CD4-positive, CD25-positive, alpha-beta regulatory T cell (primary cell): ENCODE data around the gene MACROD2. TPM values are rescaled to one million over a fixed set of nuclear protein-coding genes. Genes with fewer than 3 reads are reported as not detected.

ENCODE experiments used
- ATAC-seq, 2 donors: fragments of 150-1000 bp; cut with Tn5 transposase; one replicate each; pipeline ENCODE4 v1.10.0; 2021; ENCODE audit warnings: low read depth in 2 of 2, moderate number of reproducible peaks in 2 of 2, moderate library complexity in 1 of 2
- DNase-seq, 3 donors: peaks; one replicate each; pipeline versions ENCODE4 v3.0.0 to v3.0.0-alpha.2; 2012 to 2022; ENCODE audit warnings: mixed read lengths in 1 of 3
- H3K27ac ChIP-seq: one replicate; pipeline ENCODE4 v1.7.0; 2013; ENCODE audit warnings: mild to moderate bottlenecking, low read length; ENCODE audit not compliant: insufficient read depth, poor library complexity, severe bottlenecking
- H3K27me3 ChIP-seq: one replicate; pipeline ENCODE4 v1.7.0; 2013; ENCODE audit warnings: low read length; ENCODE audit not compliant: control insufficient read depth, insufficient read depth
- H3K36me3 ChIP-seq: one replicate; pipeline ENCODE4 v1.7.0; 2013; ENCODE audit warnings: mild to moderate bottlenecking, low read length, moderate library complexity; ENCODE audit not compliant: control insufficient read depth, insufficient read depth
- H3K4me1 ChIP-seq: 2 replicates; pipeline ENCODE4 v1.7.0; 2013; ENCODE audit warnings: mild to moderate bottlenecking, low read length; ENCODE audit not compliant: insufficient read depth, control insufficient read depth, poor library complexity, severe bottlenecking
- H3K4me3 ChIP-seq: one replicate; pipeline ENCODE4 v1.7.0; 2013; ENCODE audit warnings: low read depth, mild to moderate bottlenecking, low read length, moderate library complexity
- H3K9me3 ChIP-seq, 2 experiments: 1 replicate in 1 of 2; 2 replicates in 1 of 2; pipeline ENCODE4 v1.7.0; 2013; ENCODE audit warnings: low read length in 2 of 2, mild to moderate bottlenecking in 1 of 2, moderate library complexity in 1 of 2; ENCODE audit not compliant: control insufficient read depth in 2 of 2
- H3K27ac Mint-ChIP-seq, 3 donors: one replicate each; pipeline ENCODE4 v1.8.0; 2020 to 2022; ENCODE audit warnings: mild to moderate bottlenecking in 3 of 3, mixed read lengths in 3 of 3, moderate library complexity in 2 of 3
- H3K27me3 Mint-ChIP-seq: one replicate; pipeline ENCODE4 v1.8.0; 2022; ENCODE audit warnings: mild to moderate bottlenecking, mixed read lengths
- H3K36me3 Mint-ChIP-seq: one replicate; pipeline ENCODE4 v1.8.0; 2020; ENCODE audit warnings: mixed read lengths
- H3K4me1 Mint-ChIP-seq, 4 donors: one replicate each; pipeline ENCODE4 v1.8.0; 2020 to 2022; ENCODE audit warnings: mixed read lengths in 4 of 4, mild to moderate bottlenecking in 1 of 4
- H3K4me3 Mint-ChIP-seq, 4 donors: one replicate each; pipeline ENCODE4 v1.8.0; 2020 to 2022; ENCODE audit warnings: mild to moderate bottlenecking in 4 of 4, mixed read lengths in 4 of 4, moderate library complexity in 3 of 4
- H3K9me3 Mint-ChIP-seq, 7 donors: one replicate each; pipeline ENCODE4 v1.8.0; 2020 to 2022; ENCODE audit warnings: mixed read lengths in 7 of 7, mild to moderate bottlenecking in 3 of 7, moderate library complexity in 2 of 7
- polyA plus RNA-seq, 4 donors: library from polyadenylated mRNA; unstranded; fragments of 300-500 nt; fragmentation: Illumina TruSeq; gene quantifications; one replicate each; pipeline ENCODE4 v1.2.3, GENCODE V29; 2021
- total RNA-seq: library from RNA; stranded (reverse); gene quantifications from one replicate; pipeline ENCODE4 v1.2.3, GENCODE V29; 2022

MACROD2 gene
- total and polyA plus RNA-seq, 5 donors from 2014 or later = 1.4 TPM; not detected in 4

- H3K4me3 ChIP-seq = no peak overlapping the region
- ATAC-seq = no peak
- H3K9me3 ChIP-seq = peaks cover 0 to 3% of the 10 kb centered on the region in 2 experiments
- H3K4me3 Mint-ChIP-seq = no peak overlapping the region
- H3K4me1 ChIP-seq = no peaks in the 10 kb centered on the region
- no peak overlapping the region for H3K27ac Mint-ChIP-seq
- no peaks in the 10 kb centered on the region for H3K27me3 Mint-ChIP-seq
- H3K36me3 ChIP-seq = no peaks in the 10 kb centered on the region
- DNase-seq = no peak
- no peaks in the 10 kb centered on the region for H3K27me3 ChIP-seq
- no peaks in the 10 kb centered on the region for H3K4me1 Mint-ChIP-seq
- peaks cover 0 to 26% (median 5%) of the 10 kb centered on the region in 7 donors for H3K9me3 Mint-ChIP-seq
- H3K27ac ChIP-seq = no peak overlapping the region
- no peaks in the 10 kb centered on the region for H3K36me3 Mint-ChIP-seq
Observed at GRCh38 chr20:14580418-14581074, 585.2 kb downstream of the MACROD2 start.

DNA sequence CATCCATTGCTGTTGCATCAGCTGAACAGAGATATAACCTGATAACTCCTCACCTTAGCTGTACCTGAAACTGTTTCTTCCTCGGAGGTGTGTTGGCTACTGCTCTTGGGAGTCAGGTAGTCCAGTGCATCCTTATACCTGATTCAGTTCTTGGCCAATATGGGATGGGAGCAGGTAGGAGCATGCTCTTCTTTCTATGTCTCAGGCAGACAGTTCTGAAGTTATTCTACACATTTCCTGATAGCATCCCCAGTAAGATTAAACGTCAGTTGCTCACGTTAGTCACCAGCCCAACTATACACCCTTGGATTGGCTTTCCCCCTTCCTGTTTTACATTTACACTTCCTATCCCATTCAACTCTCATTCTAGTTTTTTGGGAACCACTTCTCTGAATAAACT is 586.4 kb downstream of the MACROD2 start:
- H3K9me3 ChIP-seq = peaks cover 0 to 3% of the 10 kb centered on the region in 2 experiments
- no peak overlapping the region for H3K27ac Mint-ChIP-seq
- no peak overlapping the region for H3K4me3 Mint-ChIP-seq
- no peaks in the 10 kb centered on the region for H3K4me1 ChIP-seq
- no peaks in the 10 kb centered on the region for H3K4me1 Mint-ChIP-seq
- H3K27ac ChIP-seq = no peak overlapping the region
- H3K27me3 Mint-ChIP-seq = no peaks in the 10 kb centered on the region
- H3K36me3 ChIP-seq = no peaks in the 10 kb centered on the region
- H3K4me3 ChIP-seq = no peak overlapping the region
- DNase-seq (no peak), ATAC-seq (no peak)
- no peaks in the 10 kb centered on the region for H3K36me3 Mint-ChIP-seq
- H3K9me3 Mint-ChIP-seq = peaks cover 0 to 22% (median 5%) of the 10 kb centered on the region in 7 donors
- no peaks in the 10 kb centered on the region for H3K27me3 ChIP-seq

DNA sequence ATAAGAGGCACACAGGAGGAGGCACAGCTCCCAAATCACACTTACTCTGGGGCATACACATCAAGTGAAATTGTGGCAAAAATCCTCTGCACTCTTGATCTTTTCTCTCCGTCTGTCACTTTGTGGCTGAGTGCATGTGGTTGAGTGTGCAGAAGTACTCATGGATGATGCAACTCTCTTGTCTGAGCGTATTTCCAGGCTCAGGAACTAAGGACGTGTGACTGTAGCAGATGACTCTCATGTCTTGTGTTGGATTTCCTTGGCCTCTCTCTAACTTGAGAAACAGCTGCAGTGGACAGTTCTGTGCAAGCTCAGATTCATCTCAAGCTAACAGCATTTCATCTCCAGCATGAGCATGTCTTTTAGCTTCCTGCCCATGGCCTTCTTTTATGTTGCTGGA is 587.5 kb downstream of the MACROD2 start:
- Histone ChIP-seq H3K27me3 (no peaks in the 10 kb centered on the region), H3K9me3 (peaks cover 0 to 3% of the 10 kb centered on the region in 2 experiments), H3K4me1 (no peaks in the 10 kb centered on the region), H3K36me3 (no peaks in the 10 kb centered on the region), H3K27ac (no peak overlapping the region), H3K4me3 (no peak overlapping the region)
- no peak overlapping the region for H3K4me3 Mint-ChIP-seq
- H3K36me3 Mint-ChIP-seq = no peaks in the 10 kb centered on the region
- DNase-seq (no peak), ATAC-seq (no peak)
- no peaks in the 10 kb centered on the region for H3K27me3 Mint-ChIP-seq
- peaks cover 0 to 22% (median 5%) of the 10 kb centered on the region in 7 donors for H3K9me3 Mint-ChIP-seq
- no peak overlapping the region for H3K27ac Mint-ChIP-seq
- H3K4me1 Mint-ChIP-seq = no peaks in the 10 kb centered on the region

DNA sequence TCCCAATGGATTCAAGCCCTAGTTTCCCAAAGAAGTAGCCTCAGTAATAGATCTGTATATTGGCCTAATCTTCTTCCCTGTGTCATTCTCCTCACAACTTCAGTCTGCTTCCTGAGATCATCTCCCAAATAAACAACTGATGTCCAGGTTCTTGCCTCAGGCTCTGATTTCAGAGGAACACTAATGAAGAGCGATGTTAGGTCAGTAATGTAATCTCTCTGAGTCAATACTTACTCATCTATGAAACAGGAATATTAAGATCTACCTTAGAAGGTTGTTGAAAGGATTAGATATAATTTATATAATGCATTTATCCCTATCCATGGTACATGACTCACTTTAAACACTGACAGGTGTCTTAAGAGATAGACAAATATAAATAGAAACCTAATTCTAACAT is 588.1 kb downstream of the MACROD2 start:
- Histone ChIP-seq H3K27me3 (no peaks in the 10 kb centered on the region), H3K9me3 (peaks cover 0 to 3% of the 10 kb centered on the region in 2 experiments), H3K4me3 (no peak overlapping the region), H3K36me3 (no peaks in the 10 kb centered on the region), H3K4me1 (no peaks in the 10 kb centered on the region), H3K27ac (no peak overlapping the region)
- Mint-ChIP-seq H3K27me3 (no peaks in the 10 kb centered on the region), H3K36me3 (no peaks in the 10 kb centered on the region), H3K9me3 (peaks cover 0 to 20% (median 5%) of the 10 kb centered on the region in 7 donors), H3K4me3 (no peak overlapping the region), H3K4me1 (no peaks in the 10 kb centered on the region), H3K27ac (no peak overlapping the region)
- no peak for DNase-seq
- no peak for ATAC-seq

- DNase-seq (no peak), ATAC-seq (no peak)
- Histone ChIP-seq H3K4me1 (no peaks in the 10 kb centered on the region), H3K4me3 (no peak overlapping the region), H3K36me3 (no peaks in the 10 kb centered on the region), H3K27ac (no peak overlapping the region), H3K9me3 (peaks cover 0 to 3% of the 10 kb centered on the region in 2 experiments), H3K27me3 (no peaks in the 10 kb centered on the region)
- Mint-ChIP-seq H3K27ac (no peak overlapping the region), H3K4me1 (no peaks in the 10 kb centered on the region), H3K4me3 (no peak overlapping the region), H3K27me3 (no peaks in the 10 kb centered on the region), H3K9me3 (peaks cover 0 to 7% (median 3%) of the 10 kb centered on the region in 7 donors), H3K36me3 (no peaks in the 10 kb centered on the region)
Observed at GRCh38 chr20:14589383-14589782, 594.1 kb downstream of the MACROD2 start.

DNA sequence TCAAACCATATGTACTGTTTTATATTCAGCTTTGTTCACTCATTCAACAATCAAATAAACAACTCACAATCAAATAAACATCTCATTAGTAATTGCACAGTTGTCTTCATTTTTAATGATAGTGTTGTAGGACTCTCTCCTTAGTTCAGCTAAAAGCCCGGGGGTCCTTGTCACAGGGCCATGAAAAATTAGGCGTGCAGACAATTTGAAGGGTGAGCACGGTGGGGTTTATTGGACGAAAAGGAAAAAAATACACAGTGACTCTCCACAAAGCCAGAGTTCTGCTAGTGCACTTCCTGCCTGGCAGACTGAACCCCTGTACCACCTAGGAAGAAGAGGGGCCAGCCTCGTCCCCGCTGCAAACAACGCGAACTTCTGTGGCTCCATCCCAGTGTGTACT is 599.7 kb downstream of the MACROD2 start:
- Mint-ChIP-seq H3K4me3 (no peak overlapping the region), H3K4me1 (no peaks in the 10 kb centered on the region), H3K27me3 (no peaks in the 10 kb centered on the region), H3K27ac (no peak overlapping the region), H3K9me3 (peaks cover 0 to 12% (median 5%) of the 10 kb centered on the region in 7 donors), H3K36me3 (no peaks in the 10 kb centered on the region)
- H3K4me3 ChIP-seq = no peak overlapping the region
- H3K4me1 ChIP-seq = no peaks in the 10 kb centered on the region
- H3K36me3 ChIP-seq = no peaks in the 10 kb centered on the region
- no peaks in the 10 kb centered on the region for H3K27me3 ChIP-seq
- no peak overlapping the region for H3K27ac ChIP-seq
- peaks cover 0 to 5% of the 10 kb centered on the region in 2 experiments for H3K9me3 ChIP-seq
- DNase-seq = no peak
- no peak for ATAC-seq

GRCh38 chr20:14597206-14597715 is 601.9 kb downstream of the MACROD2 start:
- Mint-ChIP-seq H3K4me1 (no peaks in the 10 kb centered on the region), H3K27me3 (no peaks in the 10 kb centered on the region), H3K36me3 (no peaks in the 10 kb centered on the region), H3K9me3 (peaks cover 0 to 7% (median 4%) of the 10 kb centered on the region in 7 donors), H3K4me3 (no peak overlapping the region), H3K27ac (no peak overlapping the region)
- H3K4me3 ChIP-seq = no peak overlapping the region
- no peaks in the 10 kb centered on the region for H3K36me3 ChIP-seq
- no peak overlapping the region for H3K27ac ChIP-seq
- H3K4me1 ChIP-seq = no peaks in the 10 kb centered on the region
- no peaks in the 10 kb centered on the region for H3K27me3 ChIP-seq
- DNase-seq (no peak), ATAC-seq (no peak)
- H3K9me3 ChIP-seq = peaks cover 0 to 2% of the 10 kb centered on the region in 2 experiments

DNA sequence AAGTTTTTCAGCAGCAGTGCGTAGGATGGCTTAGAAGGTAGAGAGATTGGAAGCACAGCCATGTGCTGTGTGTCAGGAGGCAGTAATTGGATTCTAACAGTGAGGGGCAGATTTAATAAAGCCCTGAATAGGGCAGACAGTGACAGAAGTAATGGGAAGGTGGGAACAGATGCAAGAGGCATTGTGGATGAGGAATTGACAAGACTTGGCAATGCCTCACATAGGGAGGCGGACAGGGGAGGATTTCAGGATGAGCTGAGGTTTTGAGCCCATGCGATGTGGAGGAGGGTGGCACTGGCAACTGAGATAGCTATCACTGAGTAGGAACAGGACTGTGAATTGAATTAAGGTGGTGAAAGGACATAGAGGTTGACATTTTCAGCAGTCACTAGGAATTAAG is 604.3 kb downstream of the MACROD2 start:
- H3K4me3 ChIP-seq = no peak overlapping the region
- Mint-ChIP-seq H3K36me3 (no peaks in the 10 kb centered on the region), H3K4me1 (no peaks in the 10 kb centered on the region), H3K9me3 (peaks cover 0 to 26% (median 4%) of the 10 kb centered on the region in 7 donors), H3K27me3 (no peaks in the 10 kb centered on the region), H3K4me3 (no peak overlapping the region), H3K27ac (no peak overlapping the region)
- H3K9me3 ChIP-seq = peaks cover 0 to 2% of the 10 kb centered on the region in 2 experiments
- no peaks in the 10 kb centered on the region for H3K36me3 ChIP-seq
- H3K27ac ChIP-seq = no peak overlapping the region
- no peaks in the 10 kb centered on the region for H3K27me3 ChIP-seq
- no peaks in the 10 kb centered on the region for H3K4me1 ChIP-seq
- ATAC-seq (no peak), DNase-seq (no peak)
